CD8-positive, alpha-beta memory T cell (primary cell): Measurements from ENCODE around the gene LACTBL1. TPM values are rescaled to one million over a fixed set of nuclear protein-coding genes. Genes with fewer than 3 reads are reported as not detected.
"Not testable (repeated sequence)": the region's sequence is repeated elsewhere in the genome, so short reads cannot be mapped to it uniquely, and the experiment has no call there.

Experiments used
- CTCF ChIA-PET: fragments of 350-600 bp; sonication (Branson Sonifier 250); formaldehyde crosslinking; loops from one replicate; lab custom pipeline; 2021; ENCODE audit warnings: antibody characterized with exemption; lab: Charles Lee
- POLR2A ChIA-PET: fragments of 350-600 bp; sonication (Branson Sonifier 250); formaldehyde crosslinking; loops from one replicate; lab custom pipeline; 2021; ENCODE audit warnings: antibody characterized with exemption; lab: Charles Lee
- DNase-seq, 5 donors: peaks; one replicate each; pipeline versions ENCODE4 v3.0.0 to v3.0.0-alpha.2; 2020 to 2022; ENCODE audit warnings: mixed read lengths in 1 of 5
- H3K27ac ChIP-seq: one replicate; pipeline ENCODE4 v1.7.0; 2013; ENCODE audit warnings: low read depth, mild to moderate bottlenecking, low read length, moderate library complexity
- H3K27me3 ChIP-seq: 2 replicates; pipeline ENCODE4 v1.7.0; 2013; ENCODE audit warnings: low read length, mild to moderate bottlenecking; ENCODE audit not compliant: insufficient read depth, poor library complexity, severe bottlenecking
- H3K36me3 ChIP-seq: 2 replicates; pipeline ENCODE4 v1.7.0; 2013; ENCODE audit warnings: mild to moderate bottlenecking, low read length, moderate library complexity; ENCODE audit not compliant: insufficient read depth
- H3K4me1 ChIP-seq: 2 replicates; pipeline ENCODE4 v1.7.0; 2013; ENCODE audit warnings: mild to moderate bottlenecking, low read length, moderate library complexity; ENCODE audit not compliant: insufficient read depth
- H3K4me3 ChIP-seq: 2 replicates; pipeline ENCODE4 v1.7.0; 2013; ENCODE audit warnings: mild to moderate bottlenecking, low read length
- H3K9me3 ChIP-seq: 2 replicates; pipeline ENCODE4 v1.7.0; 2013; ENCODE audit warnings: mild to moderate bottlenecking, low read length
- H3K27ac Mint-ChIP-seq, 8 donors: one replicate each; pipeline ENCODE4 v1.8.0; 2020 to 2021; ENCODE audit warnings: mixed read lengths in 8 of 8, mild to moderate bottlenecking in 6 of 8, inconsistent platforms in 3 of 8, moderate library complexity in 3 of 8
- H3K27me3 Mint-ChIP-seq, 2 donors: one replicate each; pipeline ENCODE4 v1.8.0; 2020 to 2021; ENCODE audit warnings: mixed read lengths in 2 of 2, mild to moderate bottlenecking in 1 of 2, moderate library complexity in 1 of 2
- H3K36me3 Mint-ChIP-seq, 3 donors: one replicate each; pipeline ENCODE4 v1.8.0; 2020 to 2021; ENCODE audit warnings: mixed read lengths in 3 of 3, inconsistent platforms in 1 of 3, mild to moderate bottlenecking in 1 of 3
- H3K4me1 Mint-ChIP-seq, 3 donors: one replicate each; pipeline ENCODE4 v1.8.0; 2020 to 2021; ENCODE audit warnings: mixed read lengths in 3 of 3, inconsistent platforms in 1 of 3, mild to moderate bottlenecking in 1 of 3
- H3K4me3 Mint-ChIP-seq, 7 donors: one replicate each; pipeline ENCODE4 v1.8.0; 2020 to 2021; ENCODE audit warnings: mixed read lengths in 7 of 7, mild to moderate bottlenecking in 6 of 7, moderate library complexity in 4 of 7, inconsistent platforms in 2 of 7
- H3K9me3 Mint-ChIP-seq, 5 donors: one replicate each; pipeline ENCODE4 v1.8.0; 2020 to 2022; ENCODE audit warnings: mixed read lengths in 5 of 5, mild to moderate bottlenecking in 3 of 5, moderate library complexity in 2 of 5, inconsistent platforms in 1 of 5
- polyA plus RNA-seq: library from polyadenylated mRNA; unstranded; fragments of 300-500 nt; fragmentation: Illumina TruSeq; gene quantifications from one replicate; pipeline ENCODE4 v1.2.3, GENCODE V29; 2021
- total RNA-seq, 2 experiments: library from RNA; stranded (reverse); gene quantifications; one replicate each; pipeline ENCODE4 v1.2.3, GENCODE V29; 2021

LACTBL1 gene
- total and polyA plus RNA-seq, 3 experiments from 2014 or later, result not detected

DNA sequence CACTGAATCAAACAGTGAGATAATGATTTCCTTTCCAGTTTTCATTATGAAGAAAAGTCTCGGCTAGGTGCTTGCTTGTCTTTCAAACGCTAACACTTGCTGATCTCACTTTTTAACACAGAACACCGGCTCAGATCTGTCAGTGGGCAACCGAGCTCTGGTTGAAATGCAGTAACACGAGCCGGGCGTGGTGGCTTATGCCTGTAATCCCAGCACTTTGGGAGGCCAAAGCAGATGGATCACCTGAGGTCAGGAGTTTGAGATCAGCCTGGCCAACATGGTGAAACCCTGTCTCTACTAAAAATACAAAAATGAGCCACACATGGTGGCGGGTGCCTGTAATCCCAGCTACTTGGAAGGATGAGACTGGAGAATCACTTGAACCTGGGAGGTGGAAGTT lies 37.4 kb upstream of the LACTBL1 start:
- H3K27me3 ChIP-seq, H3K9me3 Mint-ChIP-seq, H3K27ac ChIP-seq, POLR2A ChIA-PET, DNase-seq, H3K4me1 Mint-ChIP-seq, H3K9me3 ChIP-seq, H3K27ac Mint-ChIP-seq, H3K4me3 ChIP-seq, H3K36me3 Mint-ChIP-seq, H3K4me1 ChIP-seq, H3K36me3 ChIP-seq, CTCF ChIA-PET, H3K4me3 Mint-ChIP-seq: not testable (repeated sequence)
- H3K27me3 Mint-ChIP-seq, result peaks cover 2 to 23% of the 10 kb centered on the region in 2 donors

GRCh38 chr1:23008901-23009300 lies 36.2 kb upstream of the LACTBL1 start:
- Histone ChIP-seq H3K36me3 (no peaks in the 10 kb centered on the region), H3K27ac (no peak overlapping the region), H3K9me3 (no peaks in the 10 kb centered on the region), H3K4me1 (no peaks in the 10 kb centered on the region), H3K27me3 (no peaks in the 10 kb centered on the region), H3K4me3 (no peak overlapping the region)
- H3K9me3 Mint-ChIP-seq, result no peaks in the 10 kb centered on the region
- POLR2A ChIA-PET, result no interaction called here
- DNase-seq, result no peak
- peaks cover 2 to 27% of the 10 kb centered on the region in 2 donors for H3K27me3 Mint-ChIP-seq
- no peaks in the 10 kb centered on the region for H3K4me1 Mint-ChIP-seq
- H3K27ac Mint-ChIP-seq, result no peak overlapping the region
- no peaks in the 10 kb centered on the region for H3K36me3 Mint-ChIP-seq
- CTCF ChIA-PET, result no interaction called here
- H3K4me3 Mint-ChIP-seq, result no peak overlapping the region

DNA sequence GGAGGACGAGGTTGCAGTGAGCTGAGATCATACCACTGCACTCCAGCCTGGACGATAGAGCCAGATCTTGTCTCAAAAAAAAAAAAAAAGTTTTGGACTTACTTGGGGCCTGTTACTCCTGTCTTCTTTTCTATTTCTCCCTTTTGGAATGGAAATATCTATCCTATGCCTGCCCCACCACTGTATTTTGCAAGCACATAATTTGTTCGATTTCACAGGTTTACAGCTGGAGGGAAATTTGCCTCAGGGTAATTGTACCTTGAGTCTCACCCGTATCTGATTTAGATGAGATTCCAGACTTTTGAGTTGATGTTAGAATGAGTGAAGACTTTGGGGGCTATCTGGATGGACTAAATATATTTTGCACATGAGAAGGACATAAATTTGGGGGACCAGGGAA lies 34.4 kb upstream of the LACTBL1 start:
- Mint-ChIP-seq H3K9me3 (no peaks in the 10 kb centered on the region), H3K4me1 (no peaks in the 10 kb centered on the region), H3K4me3 (no peak overlapping the region), H3K27me3 (peaks cover 4 to 27% of the 10 kb centered on the region in 2 donors), H3K36me3 (no peaks in the 10 kb centered on the region), H3K27ac (no peak overlapping the region)
- Histone ChIP-seq H3K27me3 (no peaks in the 10 kb centered on the region), H3K36me3 (no peaks in the 10 kb centered on the region), H3K27ac (no peak overlapping the region), H3K4me3 (no peak overlapping the region), H3K9me3 (no peaks in the 10 kb centered on the region), H3K4me1 (no peaks in the 10 kb centered on the region)
- DNase-seq, result no peak
- ChIA-PET CTCF (interaction anchor here (0.5 kb wide), 1 partner anchor 8 kb away, joined by 4 read pairs; the partner anchor contains the start of gene TEX46), POLR2A (no interaction called here)

GRCh38 chr1:23004769-23005168 lies 32.1 kb upstream of the LACTBL1 start:
- H3K9me3 Mint-ChIP-seq, H3K27ac ChIP-seq, CTCF ChIA-PET, H3K4me3 Mint-ChIP-seq, H3K27me3 ChIP-seq, POLR2A ChIA-PET, H3K27ac Mint-ChIP-seq, H3K4me3 ChIP-seq, H3K9me3 ChIP-seq, H3K4me1 ChIP-seq, H3K36me3 ChIP-seq, DNase-seq, H3K4me1 Mint-ChIP-seq, H3K36me3 Mint-ChIP-seq: not testable (repeated sequence)
- H3K27me3 Mint-ChIP-seq, result peaks cover 4 to 17% of the 10 kb centered on the region in 2 donors

- Histone ChIP-seq H3K27me3 (no peaks in the 10 kb centered on the region), H3K27ac (no peak overlapping the region), H3K9me3 (no peaks in the 10 kb centered on the region), H3K4me3 (no peak overlapping the region), H3K36me3 (no peaks in the 10 kb centered on the region), H3K4me1 (no peaks in the 10 kb centered on the region)
- H3K4me3 Mint-ChIP-seq, result no peak overlapping the region
- peaks cover 4 to 14% of the 10 kb centered on the region in 2 donors for H3K27me3 Mint-ChIP-seq
- ChIA-PET CTCF (no interaction called here), POLR2A (no interaction called here)
- no peak for DNase-seq
- H3K9me3 Mint-ChIP-seq, result no peaks in the 10 kb centered on the region
- no peak overlapping the region for H3K27ac Mint-ChIP-seq
- no peaks in the 10 kb centered on the region for H3K36me3 Mint-ChIP-seq
- H3K4me1 Mint-ChIP-seq, result no peaks in the 10 kb centered on the region
Measured at GRCh38 chr1:23004112-23004511, 31.4 kb upstream of the LACTBL1 start.

GRCh38 chr1:23002218-23002617 lies 29.6 kb upstream of the LACTBL1 start:
- H3K9me3 ChIP-seq, H3K4me3 Mint-ChIP-seq, H3K9me3 Mint-ChIP-seq, POLR2A ChIA-PET, DNase-seq, H3K4me3 ChIP-seq, H3K4me1 Mint-ChIP-seq, H3K36me3 Mint-ChIP-seq, H3K4me1 ChIP-seq, H3K27ac ChIP-seq, H3K36me3 ChIP-seq, H3K27me3 ChIP-seq, H3K27ac Mint-ChIP-seq, CTCF ChIA-PET: not testable (repeated sequence)
- peaks cover 4 to 11% of the 10 kb centered on the region in 2 donors for H3K27me3 Mint-ChIP-seq

- CTCF ChIA-PET, H3K4me1 Mint-ChIP-seq, H3K9me3 Mint-ChIP-seq, H3K27ac ChIP-seq, H3K4me1 ChIP-seq, DNase-seq, POLR2A ChIA-PET, H3K4me3 Mint-ChIP-seq, H3K4me3 ChIP-seq, H3K9me3 ChIP-seq, H3K36me3 Mint-ChIP-seq, H3K36me3 ChIP-seq, H3K27me3 ChIP-seq, H3K27ac Mint-ChIP-seq, H3K27me3 Mint-ChIP-seq: not testable (repeated sequence)
Measured at GRCh38 chr1:23000133-23000532, 27.5 kb upstream of the LACTBL1 start.

DNA sequence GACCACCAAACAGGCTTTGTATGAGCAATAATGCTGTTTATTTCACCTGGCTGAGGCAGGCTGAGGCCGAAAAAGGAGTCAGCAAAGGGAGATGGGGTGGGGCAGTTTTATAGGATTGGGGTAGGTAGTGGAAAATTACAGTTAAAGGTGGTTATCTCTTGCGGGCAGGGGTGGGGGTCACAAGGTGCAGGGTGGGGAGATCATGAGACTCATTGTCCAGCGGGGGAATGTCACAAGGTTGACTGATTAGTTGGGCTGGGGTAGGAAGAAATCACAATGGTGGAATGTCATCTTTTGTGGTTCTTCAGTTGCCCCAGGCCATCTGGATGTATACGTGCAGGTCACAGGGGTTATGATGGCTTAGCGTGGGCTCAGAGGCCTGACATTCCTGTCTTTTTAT lies 24.9 kb upstream of the LACTBL1 start:
- H3K4me3 ChIP-seq, H3K36me3 Mint-ChIP-seq, H3K27ac Mint-ChIP-seq, H3K9me3 Mint-ChIP-seq, DNase-seq, H3K4me1 ChIP-seq, H3K27me3 ChIP-seq, H3K4me1 Mint-ChIP-seq, H3K36me3 ChIP-seq, H3K27ac ChIP-seq, H3K9me3 ChIP-seq, H3K4me3 Mint-ChIP-seq, POLR2A ChIA-PET, H3K27me3 Mint-ChIP-seq, CTCF ChIA-PET: not testable (repeated sequence)

DNA sequence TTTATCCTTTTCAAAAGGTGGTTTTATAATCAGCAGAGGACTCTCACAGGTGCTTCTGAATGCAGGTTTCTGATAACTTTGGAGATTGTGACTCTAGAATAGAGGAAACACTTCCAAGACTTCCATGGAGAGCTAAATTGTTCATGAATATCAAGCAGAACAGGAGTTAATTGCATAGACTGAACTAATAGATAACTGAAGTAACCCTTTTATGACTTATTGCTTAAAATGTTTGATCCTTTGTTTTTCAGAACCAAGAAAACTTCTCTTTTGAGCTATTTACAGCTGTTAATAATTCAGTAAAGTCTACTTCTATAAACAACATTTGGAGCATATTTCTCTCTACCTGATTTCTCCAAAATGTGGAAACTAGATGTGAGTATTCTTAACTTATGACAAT lies 23.1 kb upstream of the LACTBL1 start:
- Histone ChIP-seq H3K4me3 (no peak overlapping the region), H3K27ac (no peak overlapping the region), H3K4me1 (no peaks in the 10 kb centered on the region), H3K36me3 (no peaks in the 10 kb centered on the region), H3K9me3 (no peaks in the 10 kb centered on the region), H3K27me3 (peaks cover 3% of the 10 kb centered on the region)
- Mint-ChIP-seq H3K4me3 (no peak overlapping the region), H3K9me3 (peaks cover 0 to 4% (median 2%) of the 10 kb centered on the region in 5 donors), H3K4me1 (no peaks in the 10 kb centered on the region), H3K36me3 (no peaks in the 10 kb centered on the region), H3K27ac (no peak overlapping the region), H3K27me3 (peaks cover 0 to 7% of the 10 kb centered on the region in 2 donors)
- POLR2A ChIA-PET, result no interaction called here
- CTCF ChIA-PET, result no interaction called here
- DNase-seq, result no peak
